Immature natural killer cell (primary cell): ENCODE data around the gene PLA2G6. TPM values are rescaled to one million over a fixed set of nuclear protein-coding genes. Genes with fewer than 3 reads are reported as not detected.

Source experiments
- DNase-seq, 3 donors: peaks; one replicate each; pipeline ENCODE4 v3.0.0; 2022; ENCODE audit warnings: mixed read lengths in 1 of 3
- H3K27ac Mint-ChIP-seq, 6 donors: one replicate each; pipeline ENCODE4 v1.8.0; 2020; ENCODE audit warnings: mixed read lengths in 6 of 6, mild to moderate bottlenecking in 5 of 6, inconsistent platforms in 4 of 6, moderate library complexity in 3 of 6
- H3K27me3 Mint-ChIP-seq, 3 donors: one replicate each; pipeline ENCODE4 v1.8.0; 2020 to 2021; ENCODE audit warnings: low read depth in 3 of 3, mild to moderate bottlenecking in 3 of 3, mixed read lengths in 3 of 3, moderate library complexity in 3 of 3, inconsistent platforms in 1 of 3
- H3K36me3 Mint-ChIP-seq, 3 donors: one replicate each; pipeline ENCODE4 v1.8.0; 2020; ENCODE audit warnings: mixed read lengths in 3 of 3, inconsistent platforms in 2 of 3, mild to moderate bottlenecking in 2 of 3
- H3K4me1 Mint-ChIP-seq, 2 donors: one replicate each; pipeline ENCODE4 v1.8.0; 2020; ENCODE audit warnings: inconsistent platforms in 2 of 2, mild to moderate bottlenecking in 2 of 2, mixed read lengths in 2 of 2, moderate library complexity in 1 of 2
- H3K4me3 Mint-ChIP-seq, 5 donors: one replicate each; pipeline ENCODE4 v1.8.0; 2020; ENCODE audit warnings: mild to moderate bottlenecking in 5 of 5, mixed read lengths in 5 of 5, inconsistent platforms in 3 of 5, moderate library complexity in 3 of 5
- H3K9me3 Mint-ChIP-seq, 6 donors: one replicate each; pipeline ENCODE4 v1.8.0; 2020; ENCODE audit warnings: mild to moderate bottlenecking in 6 of 6, mixed read lengths in 6 of 6, inconsistent platforms in 4 of 6, moderate library complexity in 3 of 6
- polyA plus RNA-seq, 3 donors: library from polyadenylated mRNA; unstranded; fragments of 300-500 nt; fragmentation: Illumina TruSeq; gene quantifications; one replicate each; pipeline ENCODE4 v1.2.3, GENCODE V29; 2021

Gene PLA2G6
- polyA plus RNA-seq, 3 donors from 2014 or later, result 3.3 to 11.4 (median 4.2) TPM

DNA sequence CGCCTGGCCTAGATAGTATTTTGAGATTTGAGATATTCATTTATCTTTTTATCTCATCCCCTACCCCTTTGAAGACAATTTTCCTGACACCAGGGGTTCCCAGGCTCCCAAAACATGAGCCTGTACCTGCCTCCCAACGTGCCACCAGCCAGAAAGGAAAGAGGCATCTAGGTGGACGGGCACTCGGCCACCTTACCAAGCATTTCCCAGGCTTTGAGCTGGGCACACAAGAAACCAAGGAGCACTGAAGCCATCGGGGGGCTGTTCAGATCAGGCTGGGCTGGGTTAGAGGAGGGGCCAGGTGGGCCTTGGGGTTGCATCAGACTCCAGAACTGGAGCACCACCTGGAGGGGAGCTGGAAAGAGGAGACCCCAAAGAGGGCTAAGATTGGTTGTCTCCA lies 42.7 kb downstream of the PLA2G6 start:
- H3K36me3 Mint-ChIP-seq, result peaks cover 9 to 28% (median 21%) of the 10 kb centered on the region in 3 donors
- no peak for DNase-seq
- H3K4me1 Mint-ChIP-seq, result peaks cover 31 to 39% of the 10 kb centered on the region in 2 donors
- peak overlapping the region in 4 of 6 donors; percentile 14 to 81 (median 50) for H3K27ac Mint-ChIP-seq
- peaks cover 6 to 8% (median 8%) of the 10 kb centered on the region in 3 donors for H3K27me3 Mint-ChIP-seq
- no peaks in the 10 kb centered on the region for H3K9me3 Mint-ChIP-seq
- no peak overlapping the region for H3K4me3 Mint-ChIP-seq

DNA sequence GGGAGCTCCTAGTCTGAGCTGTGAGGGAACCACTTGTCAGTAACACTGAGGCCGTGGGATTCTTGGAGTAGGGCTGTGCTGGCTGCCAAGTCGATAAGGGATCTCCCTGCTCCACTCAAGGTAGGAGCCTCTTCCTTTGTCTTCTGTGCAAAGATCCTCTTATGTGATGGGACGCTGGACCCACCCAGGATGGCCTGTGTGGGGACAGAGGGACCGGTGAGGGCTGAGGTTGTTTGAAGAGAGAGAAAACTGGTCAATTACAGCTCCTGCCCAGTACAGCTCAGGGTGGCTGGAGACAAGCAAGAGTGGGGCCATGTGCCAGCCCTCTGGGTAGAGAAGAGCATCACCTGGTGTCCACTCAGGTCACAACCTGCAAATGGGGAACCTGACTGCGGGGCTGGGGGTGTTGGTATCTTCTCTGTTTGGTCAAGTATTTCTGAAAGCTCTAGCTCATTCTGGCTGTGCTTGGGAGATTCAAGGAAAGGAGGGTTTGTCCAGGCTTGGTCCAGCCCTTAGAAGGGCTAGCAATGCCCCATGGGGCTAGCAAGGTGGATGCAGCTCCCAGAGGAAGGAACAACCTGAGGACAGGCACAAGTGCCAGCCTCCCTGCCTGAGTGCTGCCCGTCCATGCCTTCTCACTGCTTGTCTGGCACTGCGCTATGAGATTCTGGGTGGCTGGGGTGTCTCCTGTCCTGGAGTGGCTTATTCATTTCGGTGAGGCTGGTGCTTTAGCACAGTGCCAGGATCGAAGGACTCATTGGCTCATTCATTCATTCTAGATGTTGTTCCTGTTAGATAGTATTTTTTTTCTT lies 43.5 kb downstream of the PLA2G6 start:
- peak overlapping the region in 5 of 6 donors; percentile 65 to 81 (median 74) for H3K27ac Mint-ChIP-seq
- DNase-seq, result no peak
- H3K4me1 Mint-ChIP-seq, result peaks cover 22 to 30% of the 10 kb centered on the region in 2 donors
- H3K27me3 Mint-ChIP-seq, result no peaks in the 10 kb centered on the region
- H3K36me3 Mint-ChIP-seq, result peaks cover 9 to 32% (median 24%) of the 10 kb centered on the region in 3 donors
- no peak overlapping the region for H3K4me3 Mint-ChIP-seq
- no peaks in the 10 kb centered on the region for H3K9me3 Mint-ChIP-seq

DNA sequence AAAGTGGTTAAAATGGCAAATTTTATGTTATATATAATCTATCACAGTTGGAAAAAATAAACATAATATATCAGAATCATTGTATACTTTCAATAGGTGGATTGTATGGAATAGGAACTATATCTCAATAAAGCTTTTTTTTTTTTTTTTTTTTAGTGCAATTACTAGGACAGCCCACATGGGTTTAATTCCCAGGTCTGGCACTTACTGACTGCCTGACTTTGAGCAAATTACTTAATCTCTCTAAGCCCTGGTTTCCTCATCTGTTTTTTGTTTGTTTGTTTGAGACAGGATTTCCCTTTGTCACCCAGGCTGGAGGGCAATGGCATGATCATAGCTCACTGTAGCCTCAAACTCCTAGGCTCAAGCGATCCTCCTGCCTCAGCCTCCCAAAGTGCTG lies 45.0 kb downstream of the PLA2G6 start:
- no peak for DNase-seq
- H3K4me1 Mint-ChIP-seq, result peaks cover 10 to 16% of the 10 kb centered on the region in 2 donors
- peaks cover 15 to 38% (median 27%) of the 10 kb centered on the region in 3 donors for H3K36me3 Mint-ChIP-seq
- no peaks in the 10 kb centered on the region for H3K27me3 Mint-ChIP-seq
- H3K27ac Mint-ChIP-seq, result peak overlapping the region in 5 of 6 donors; percentile 48 to 82 (median 61)
- H3K9me3 Mint-ChIP-seq, result no peaks in the 10 kb centered on the region
- H3K4me3 Mint-ChIP-seq, result no peak overlapping the region

DNA sequence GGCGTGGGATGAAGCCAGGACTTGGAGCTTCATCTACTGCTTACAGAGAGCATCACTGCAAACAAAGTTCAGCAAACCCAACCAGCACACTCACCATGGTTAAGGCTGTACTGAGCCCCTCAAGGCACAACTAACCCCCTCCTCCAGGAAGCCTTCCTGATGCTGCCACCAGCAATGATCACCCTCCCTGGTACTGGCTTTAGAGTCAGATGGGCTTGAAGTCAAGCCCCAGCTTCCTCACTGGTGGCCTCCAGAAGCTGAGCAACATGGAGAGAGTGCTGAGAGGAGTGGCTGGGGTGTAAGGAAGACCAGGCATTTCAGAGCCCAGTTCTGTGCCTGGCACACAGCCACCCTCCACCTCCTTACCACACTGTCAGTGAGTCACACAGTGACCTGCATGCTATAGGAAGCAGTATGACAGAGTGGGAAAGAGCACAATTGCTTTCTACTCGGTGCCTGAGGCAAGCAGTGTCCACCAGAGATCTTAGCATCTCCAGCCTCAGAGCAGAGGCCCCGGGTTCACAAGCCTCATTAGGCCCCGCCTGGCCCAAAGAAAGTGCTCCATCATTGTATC lies 46.4 kb downstream of the PLA2G6 start:
- Mint-ChIP-seq H3K27me3 (no peaks in the 10 kb centered on the region), H3K36me3 (peaks cover 15 to 38% (median 27%) of the 10 kb centered on the region in 3 donors), H3K4me3 (no peak overlapping the region), H3K27ac (peak overlapping the region in 1 of 6 donors; percentile 51), H3K9me3 (no peaks in the 10 kb centered on the region), H3K4me1 (peaks cover 6 to 7% of the 10 kb centered on the region in 2 donors)
- DNase-seq, result no peak

DNA sequence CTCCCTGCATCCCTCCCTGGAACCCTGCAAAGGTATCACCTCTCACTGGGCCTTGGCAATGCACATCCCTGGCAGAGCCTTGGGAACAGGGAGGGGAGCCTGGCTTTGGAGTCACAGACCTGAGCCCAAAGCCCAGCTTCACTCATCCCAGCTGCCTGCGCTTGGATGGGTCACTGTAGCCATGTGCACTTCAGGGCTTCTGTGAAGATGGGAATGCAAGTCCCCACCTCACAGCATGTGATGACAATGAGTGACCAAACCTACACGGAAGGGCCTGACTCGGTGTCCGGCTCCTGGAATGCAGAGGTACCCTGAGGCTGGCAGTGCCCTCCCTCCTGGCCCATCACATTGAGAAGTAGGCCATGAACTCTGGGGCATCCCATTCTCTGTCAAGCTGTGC lies 48.3 kb downstream of the PLA2G6 start:
- H3K27ac Mint-ChIP-seq, result no peak overlapping the region

DNA sequence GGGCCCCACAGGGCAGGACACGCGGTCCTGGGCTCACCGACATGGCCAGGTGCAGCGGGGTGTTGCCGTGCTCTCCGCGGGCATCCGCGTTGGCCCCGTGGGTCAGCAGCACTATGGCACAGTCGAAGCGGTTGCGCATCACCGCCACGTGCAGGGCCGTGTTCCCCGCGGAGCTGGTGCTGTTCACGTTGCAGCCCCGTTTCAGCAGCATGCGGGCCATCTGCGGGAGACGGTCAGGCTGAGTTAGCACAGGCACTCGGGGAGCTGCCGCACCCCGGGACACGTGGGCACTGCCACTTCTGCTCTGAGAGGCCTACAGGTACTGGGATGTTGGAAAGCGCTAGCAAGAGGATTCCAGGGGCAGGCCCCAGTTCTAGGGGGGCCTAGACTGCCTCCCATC lies 48.8 kb downstream of the PLA2G6 start:
- Mint-ChIP-seq H3K27ac (no peak overlapping the region), H3K27me3 (no peaks in the 10 kb centered on the region), H3K36me3 (peaks cover 15 to 35% (median 20%) of the 10 kb centered on the region in 3 donors), H3K4me1 (peaks cover 6% of the 10 kb centered on the region in 2 donors), H3K4me3 (no peak overlapping the region), H3K9me3 (no peaks in the 10 kb centered on the region)
- DNase-seq, result no peak

More for the DNA sequence above, 48.3 kb downstream of the PLA2G6 start:
- no peak overlapping the region for H3K4me3 Mint-ChIP-seq
- H3K27me3 Mint-ChIP-seq, result no peaks in the 10 kb centered on the region
- H3K4me1 Mint-ChIP-seq, result peaks cover 6% of the 10 kb centered on the region in 2 donors
- peaks cover 15 to 39% (median 25%) of the 10 kb centered on the region in 3 donors for H3K36me3 Mint-ChIP-seq
- no peak for DNase-seq
- H3K9me3 Mint-ChIP-seq, result no peaks in the 10 kb centered on the region

DNA sequence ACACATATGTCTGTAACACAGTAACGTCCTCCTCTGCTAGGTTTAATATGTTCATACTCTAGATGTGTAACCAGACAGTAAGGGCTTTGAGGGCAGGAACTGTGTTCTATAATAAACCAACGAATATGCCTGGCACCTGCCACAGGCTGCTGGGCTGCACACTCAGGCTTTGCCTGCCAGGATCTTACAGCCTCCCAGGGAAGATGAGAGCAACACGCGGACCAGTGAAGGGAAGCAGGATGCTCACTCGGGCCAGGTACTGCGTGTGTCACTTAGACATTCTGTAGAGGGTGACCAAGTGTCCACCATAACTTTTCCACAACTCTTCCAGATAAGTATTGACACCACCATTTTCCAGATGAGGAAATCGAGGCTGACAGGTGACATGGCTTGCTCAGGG lies 49.5 kb downstream of the PLA2G6 start:
- Mint-ChIP-seq H3K4me3 (no peak overlapping the region), H3K9me3 (no peaks in the 10 kb centered on the region), H3K27ac (peak overlapping the region in 1 of 6 donors; percentile 50), H3K4me1 (peaks cover 6% of the 10 kb centered on the region in 2 donors), H3K27me3 (no peaks in the 10 kb centered on the region), H3K36me3 (peaks cover 15 to 35% (median 18%) of the 10 kb centered on the region in 3 donors)
- DNase-seq, result no peak

DNA sequence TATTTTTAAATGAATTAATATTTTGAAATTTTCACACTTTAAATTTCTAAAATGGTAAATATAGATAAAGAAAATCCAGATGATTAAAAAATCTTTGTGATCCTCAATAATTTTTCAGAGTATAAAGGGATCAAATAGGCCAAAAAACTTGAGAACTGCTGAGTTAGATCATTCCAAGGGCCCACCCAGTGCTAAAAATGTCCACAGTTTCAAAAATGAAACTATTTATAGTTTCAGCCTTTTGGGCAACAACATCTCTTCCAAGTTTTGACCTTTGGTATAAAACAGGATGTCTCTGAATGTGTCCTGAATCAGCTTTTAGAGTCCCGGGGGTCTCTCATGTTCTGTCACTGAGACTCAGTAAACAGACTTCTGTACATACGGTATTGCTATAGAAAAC lies 50.2 kb downstream of the PLA2G6 start:
- H3K4me1 Mint-ChIP-seq, result peaks cover 6% of the 10 kb centered on the region in 2 donors
- no peaks in the 10 kb centered on the region for H3K27me3 Mint-ChIP-seq
- DNase-seq, result no peak
- no peak overlapping the region for H3K27ac Mint-ChIP-seq
- no peaks in the 10 kb centered on the region for H3K9me3 Mint-ChIP-seq
- peaks cover 15 to 38% (median 18%) of the 10 kb centered on the region in 3 donors for H3K36me3 Mint-ChIP-seq
- H3K4me3 Mint-ChIP-seq, result no peak overlapping the region

DNA sequence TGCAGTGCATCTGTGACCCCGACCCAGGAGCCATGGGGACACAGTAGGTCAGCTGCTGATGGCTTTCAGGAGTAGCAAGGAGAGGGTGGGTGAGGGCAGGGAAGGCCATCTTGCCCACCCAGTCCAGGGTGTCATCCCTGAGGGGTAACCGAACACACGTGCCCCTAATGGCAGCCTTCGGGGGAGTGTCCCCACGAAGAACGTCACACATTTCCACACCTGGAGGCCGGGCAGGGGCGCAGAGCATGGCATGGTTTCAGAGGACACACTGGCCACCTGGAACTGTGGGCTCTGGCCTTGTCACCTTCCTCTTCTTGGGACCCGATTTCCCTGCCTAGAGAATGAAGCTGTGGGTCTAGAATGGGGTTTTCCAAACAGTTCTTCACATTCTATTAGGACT lies 51.8 kb downstream of the PLA2G6 start:
- Mint-ChIP-seq H3K9me3 (no peaks in the 10 kb centered on the region), H3K27me3 (no peaks in the 10 kb centered on the region), H3K36me3 (peaks cover 6 to 29% (median 9%) of the 10 kb centered on the region in 3 donors), H3K4me3 (no peak overlapping the region), H3K27ac (no peak overlapping the region), H3K4me1 (no peaks in the 10 kb centered on the region)
- no peak for DNase-seq

DNA sequence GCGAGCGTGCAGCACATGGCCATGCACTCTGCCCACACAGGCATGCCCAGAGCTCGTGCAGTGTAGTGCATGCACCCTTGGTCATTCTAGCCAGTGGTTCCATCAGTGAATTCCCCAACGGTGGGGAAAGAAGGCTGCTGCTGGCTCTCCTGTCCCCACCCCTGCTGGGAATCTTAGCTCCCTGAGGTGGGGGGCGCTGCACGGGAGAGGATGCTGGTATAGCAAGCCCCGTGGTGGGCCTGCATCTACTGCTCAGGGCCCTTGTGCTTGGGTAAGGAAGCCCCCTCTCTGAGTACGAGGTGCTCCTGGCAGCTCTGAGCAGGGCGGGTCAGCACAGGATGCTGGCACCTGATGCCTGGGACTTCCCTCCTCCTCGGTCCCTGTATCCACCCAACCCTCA lies 52.6 kb downstream of the PLA2G6 start:
- H3K4me3 Mint-ChIP-seq, result no peak overlapping the region
- DNase-seq, result no peak
- peaks cover 0 to 2% (median 0%) of the 10 kb centered on the region in 3 donors for H3K27me3 Mint-ChIP-seq
- H3K9me3 Mint-ChIP-seq, result no peaks in the 10 kb centered on the region
- H3K27ac Mint-ChIP-seq, result no peak overlapping the region
- H3K4me1 Mint-ChIP-seq, result peaks cover 0 to 3% of the 10 kb centered on the region in 2 donors
- peaks cover 6 to 25% (median 9%) of the 10 kb centered on the region in 3 donors for H3K36me3 Mint-ChIP-seq

DNA sequence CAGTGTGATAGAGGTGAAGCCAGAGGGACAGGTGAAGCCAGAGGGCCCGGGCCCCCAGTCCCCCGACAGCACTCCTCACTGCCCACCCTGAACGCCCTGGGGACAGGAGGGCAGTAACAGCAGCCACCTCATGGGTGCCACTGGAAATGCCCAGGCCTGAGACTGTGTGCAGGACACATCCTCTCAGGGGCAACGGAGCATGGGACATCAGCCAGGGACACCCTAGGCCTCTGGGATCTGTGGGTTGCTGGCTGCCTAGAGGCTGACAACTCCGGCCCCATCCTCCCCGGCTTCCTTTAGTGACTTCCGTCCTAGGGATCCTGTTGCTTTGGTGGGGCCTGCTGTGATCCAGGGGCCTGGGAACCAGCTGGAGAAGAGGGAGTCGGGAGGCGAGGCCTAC lies 53.8 kb downstream of the PLA2G6 start:
- Mint-ChIP-seq H3K4me3 (no peak overlapping the region), H3K27me3 (peaks cover 0 to 2% (median 0%) of the 10 kb centered on the region in 3 donors), H3K27ac (no peak overlapping the region), H3K4me1 (peaks cover 0 to 3% of the 10 kb centered on the region in 2 donors), H3K36me3 (peaks cover 6 to 21% (median 6%) of the 10 kb centered on the region in 3 donors), H3K9me3 (no peaks in the 10 kb centered on the region)
- DNase-seq, result no peak

DNA sequence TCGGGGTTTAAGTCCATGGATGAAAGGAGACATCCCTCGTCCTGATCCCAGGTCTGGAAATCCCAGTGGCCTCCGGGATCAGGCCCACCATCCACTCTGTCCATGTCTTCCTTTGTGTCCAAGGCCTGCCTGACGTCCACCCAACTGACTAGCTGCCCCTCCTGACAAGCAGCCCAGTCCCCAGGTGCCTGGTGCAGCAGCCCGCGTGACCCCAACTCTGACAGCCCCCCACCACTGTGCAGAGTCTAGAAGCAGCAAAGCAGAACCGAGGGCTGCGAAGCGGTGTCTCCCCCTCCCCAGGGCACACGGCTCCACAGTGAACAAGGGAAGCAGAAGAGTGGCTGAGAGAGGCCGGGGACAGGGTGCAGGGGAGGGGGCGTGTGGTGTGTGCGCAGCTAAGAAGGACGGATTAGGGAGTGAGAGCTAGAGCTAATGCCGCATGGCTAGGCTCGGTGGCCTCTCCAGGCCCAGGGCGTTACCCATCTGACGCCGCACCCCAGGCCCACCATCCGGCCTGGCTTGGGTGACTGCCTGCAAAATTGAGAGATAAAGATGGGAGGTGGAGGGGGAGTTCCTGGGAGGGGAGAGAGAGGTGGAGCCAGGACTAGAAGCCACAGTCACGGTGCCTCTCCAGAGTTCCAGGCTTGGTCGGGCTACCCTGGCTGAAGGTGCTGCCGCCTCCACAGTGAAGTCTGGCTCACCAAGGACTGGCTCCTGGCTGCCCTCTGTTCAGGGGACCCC lies 54.5 kb downstream of the PLA2G6 start:
- DNase-seq, result no peak
- Mint-ChIP-seq H3K9me3 (no peaks in the 10 kb centered on the region), H3K27ac (peak overlapping the region in 1 of 6 donors; percentile 14), H3K36me3 (peaks cover 2 to 17% (median 5%) of the 10 kb centered on the region in 3 donors), H3K4me1 (peaks cover 0 to 3% of the 10 kb centered on the region in 2 donors), H3K27me3 (peaks cover 0 to 2% (median 0%) of the 10 kb centered on the region in 3 donors), H3K4me3 (no peak overlapping the region)

DNA sequence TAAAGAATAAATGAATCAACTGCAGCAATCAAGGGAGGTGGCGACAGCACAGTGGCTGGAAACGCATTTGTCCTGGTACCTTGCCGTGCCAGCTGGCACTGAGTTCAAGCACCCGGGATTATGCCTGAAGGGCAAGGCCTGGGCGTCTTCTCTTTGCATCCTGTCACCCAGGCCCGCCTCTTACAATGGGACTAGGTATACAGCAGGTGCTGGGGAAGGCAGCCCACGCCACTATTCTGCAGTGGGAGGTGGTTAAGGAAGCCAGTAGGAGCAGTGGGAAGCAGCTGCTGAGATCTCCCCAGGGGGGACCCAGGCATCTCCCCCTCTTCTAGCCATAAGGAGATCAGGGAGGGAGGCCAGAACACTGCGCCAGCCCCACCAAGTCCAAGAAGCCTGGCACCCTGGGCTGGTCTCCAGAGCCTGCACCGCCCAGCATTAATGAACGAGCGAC lies 55.9 kb downstream of the PLA2G6 start:
- no peak for DNase-seq
- no peak overlapping the region for H3K4me3 Mint-ChIP-seq
- H3K27ac Mint-ChIP-seq, result no peak overlapping the region
- H3K27me3 Mint-ChIP-seq, result peaks cover 0 to 2% (median 0%) of the 10 kb centered on the region in 3 donors
- H3K36me3 Mint-ChIP-seq, result peaks cover 0 to 15% (median 3%) of the 10 kb centered on the region in 3 donors
- no peaks in the 10 kb centered on the region for H3K9me3 Mint-ChIP-seq
- peaks cover 0 to 3% of the 10 kb centered on the region in 2 donors for H3K4me1 Mint-ChIP-seq
